ENCODE results near the gene CHADL. TPM values are rescaled to one million over a fixed set of nuclear protein-coding genes. Genes with fewer than 3 reads are reported as not detected.
"Not testable (repeated sequence)": the region's sequence is repeated elsewhere in the genome, so short reads cannot be mapped to it uniquely, and the experiment has no call there.

Gene CHADL
- total RNA-seq, 1 donor from 2014 or later, result 0.61 TPM

GRCh38 chr22:41191467-41191866 is 49.3 kb downstream of the CHADL start:
- H3K4me3 Mint-ChIP-seq, result no peak overlapping the region
- H3K9me3 Mint-ChIP-seq, result no peaks in the 10 kb centered on the region
- peaks cover 11% of the 10 kb centered on the region for H3K27me3 Mint-ChIP-seq (ENCODE audit: low read depth)
- H3K27ac Mint-ChIP-seq (ENCODE audit: unreplicated experiment), result no peak overlapping the region
- no peaks in the 10 kb centered on the region for H3K36me3 Mint-ChIP-seq (ENCODE audit: low read depth)
- no peak for DNase-seq (ENCODE audit: low read depth, low spot score)
- peaks cover under 1% of the 10 kb centered on the region for H3K4me1 Mint-ChIP-seq
- no peak for TF ChIP-seq CTCF (conservative IDR thresholded peaks at IDR 0.05)

GRCh38 chr22:41184679-41185078 is 56.1 kb downstream of the CHADL start:
- H3K9me3 Mint-ChIP-seq, result no peaks in the 10 kb centered on the region
- no peak overlapping the region for H3K27ac Mint-ChIP-seq (ENCODE audit: unreplicated experiment)
- H3K4me1 Mint-ChIP-seq, result no peaks in the 10 kb centered on the region
- H3K4me3 Mint-ChIP-seq, result no peak overlapping the region
- peaks cover 8% of the 10 kb centered on the region for H3K36me3 Mint-ChIP-seq (ENCODE audit: low read depth)
- DNase-seq (ENCODE audit: low read depth, low spot score), result no peak
- TF ChIP-seq CTCF (conservative IDR thresholded peaks at IDR 0.05), result no peak
- H3K27me3 Mint-ChIP-seq (ENCODE audit: low read depth), result no peaks in the 10 kb centered on the region

GRCh38 chr22:41181349-41182241 is 59.1 kb downstream of the CHADL start:
- H3K36me3 Mint-ChIP-seq (ENCODE audit: low read depth), result peaks cover 18% of the 10 kb centered on the region
- DNase-seq (ENCODE audit: low read depth, low spot score), result no peak
- H3K9me3 Mint-ChIP-seq, result no peaks in the 10 kb centered on the region
- H3K4me1 Mint-ChIP-seq, result no peaks in the 10 kb centered on the region
- peaks cover 2% of the 10 kb centered on the region for H3K27me3 Mint-ChIP-seq (ENCODE audit: low read depth)
- TF ChIP-seq CTCF (conservative IDR thresholded peaks at IDR 0.05), result no peak
- no peak overlapping the region for H3K27ac Mint-ChIP-seq (ENCODE audit: unreplicated experiment)
- no peak overlapping the region for H3K4me3 Mint-ChIP-seq

GRCh38 chr22:41180926-41181325 is 59.8 kb downstream of the CHADL start:
- Mint-ChIP-seq H3K9me3 (no peaks in the 10 kb centered on the region), H3K27me3 (ENCODE audit: low read depth) (peaks cover 2% of the 10 kb centered on the region), H3K4me3 (no peak overlapping the region), H3K4me1 (no peaks in the 10 kb centered on the region), H3K27ac (ENCODE audit: unreplicated experiment) (no peak overlapping the region), H3K36me3 (ENCODE audit: low read depth) (peaks cover 18% of the 10 kb centered on the region)
- TF ChIP-seq CTCF (conservative IDR thresholded peaks at IDR 0.05), result no peak
- no peak for DNase-seq (ENCODE audit: low read depth, low spot score)

- DNase-seq (ENCODE audit: low read depth, low spot score); H3K4me3 Mint-ChIP-seq; H3K27ac Mint-ChIP-seq (ENCODE audit: unreplicated experiment); H3K4me1 Mint-ChIP-seq; H3K27me3 Mint-ChIP-seq (ENCODE audit: low read depth); H3K9me3 Mint-ChIP-seq: not testable (repeated sequence)
- peaks cover 20% of the 10 kb centered on the region for H3K36me3 Mint-ChIP-seq (ENCODE audit: low read depth)
These were observed 60.4 kb downstream of the CHADL start for GRCh38 chr22:41180362-41180761.

Small RNA genes lying within 50 kb of the gene (microRNA-seq; reads per million reads assigned to microRNA genes)
- 3.0 reads per million for gene MIR6889

Other genes with a start within 250 kb of the CHADL start
- 89.2 and 93.1 TPM in 2 replicates for gene EP300, start 148.3 kb downstream of the CHADL start, total RNA-seq
- 30.6 and 32.3 TPM in 2 replicates for gene L3MBTL2, start 35.6 kb downstream of the CHADL start, total RNA-seq
- 118 and 121 TPM in 2 replicates for gene RANGAP1, start 45.3 kb upstream of the CHADL start, total RNA-seq
- 83.8 and 84.3 TPM in 2 replicates for gene ZC3H7B, start 60.6 kb upstream of the CHADL start, total RNA-seq
- gene TEF, start 141.0 kb upstream of the CHADL start, total RNA-seq, result 9.3 and 13.6 TPM in 2 replicates
- 47.7 and 50.8 TPM in 2 replicates for gene TOB2, start 205.9 kb upstream of the CHADL start, total RNA-seq
- 81.8 and 88.9 TPM in 2 replicates for gene PHF5A, start 227.8 kb upstream of the CHADL start, total RNA-seq
- 71.6 and 80.6 TPM in 2 replicates for gene ACO2, start 228.2 kb upstream of the CHADL start, total RNA-seq

Data from neural crest cell (in vitro differentiated cells).